A673 (cell line): Measurements from ENCODE around the gene SHISAL1.

Experiments used
- EZH2 ChIP-seq: fragments of 200-600 bp; sonication (generic); IDR thresholded peaks from 2 replicates; pipeline ENCODE4 v1.6.1; 2017; ENCODE audit warnings: borderline replicate concordance, low read depth, mild to moderate bottlenecking, mixed read lengths, antibody characterized with exemption, low read length; ENCODE audit not compliant: poor library complexity, severe bottlenecking
- TF ChIP-seq, protein P1 (sequence below): fragments of 300-800, 200-600 bp; sonication (generic); conservative IDR thresholded peaks from 2 replicates; pipeline ENCODE4 v1.5.1; 2017; ENCODE audit warnings: low read depth, mild to moderate bottlenecking, antibody characterized with exemption, low read length, moderate library complexity, mixed read lengths

DNA sequence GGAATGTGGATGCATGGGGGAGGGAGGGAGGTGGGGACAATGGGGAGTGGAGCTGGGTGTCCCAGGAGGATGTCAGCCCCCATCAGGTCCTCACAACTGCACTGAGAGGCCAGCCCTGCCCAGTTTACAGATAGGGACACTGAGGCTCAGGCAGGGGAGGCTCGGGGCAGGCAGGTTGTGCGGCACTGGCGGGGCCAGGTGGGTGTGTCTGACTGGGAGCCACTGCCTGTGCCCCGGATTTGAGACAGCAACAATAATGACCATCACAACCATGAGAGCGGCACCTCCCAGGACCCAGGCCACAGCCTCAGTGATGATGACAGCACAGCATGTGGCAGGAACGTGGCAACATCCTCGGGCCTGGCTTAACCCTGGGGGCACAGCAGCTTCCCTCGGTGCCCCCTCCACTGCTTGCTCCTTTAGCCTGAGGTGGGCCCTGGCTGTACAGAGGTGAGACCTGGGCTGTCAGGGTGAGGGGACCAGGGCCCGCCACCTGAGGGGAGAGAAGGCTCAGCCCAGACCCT is 32.0 kb downstream of the SHISAL1 start:
- TF ChIP-seq, protein P1, sequence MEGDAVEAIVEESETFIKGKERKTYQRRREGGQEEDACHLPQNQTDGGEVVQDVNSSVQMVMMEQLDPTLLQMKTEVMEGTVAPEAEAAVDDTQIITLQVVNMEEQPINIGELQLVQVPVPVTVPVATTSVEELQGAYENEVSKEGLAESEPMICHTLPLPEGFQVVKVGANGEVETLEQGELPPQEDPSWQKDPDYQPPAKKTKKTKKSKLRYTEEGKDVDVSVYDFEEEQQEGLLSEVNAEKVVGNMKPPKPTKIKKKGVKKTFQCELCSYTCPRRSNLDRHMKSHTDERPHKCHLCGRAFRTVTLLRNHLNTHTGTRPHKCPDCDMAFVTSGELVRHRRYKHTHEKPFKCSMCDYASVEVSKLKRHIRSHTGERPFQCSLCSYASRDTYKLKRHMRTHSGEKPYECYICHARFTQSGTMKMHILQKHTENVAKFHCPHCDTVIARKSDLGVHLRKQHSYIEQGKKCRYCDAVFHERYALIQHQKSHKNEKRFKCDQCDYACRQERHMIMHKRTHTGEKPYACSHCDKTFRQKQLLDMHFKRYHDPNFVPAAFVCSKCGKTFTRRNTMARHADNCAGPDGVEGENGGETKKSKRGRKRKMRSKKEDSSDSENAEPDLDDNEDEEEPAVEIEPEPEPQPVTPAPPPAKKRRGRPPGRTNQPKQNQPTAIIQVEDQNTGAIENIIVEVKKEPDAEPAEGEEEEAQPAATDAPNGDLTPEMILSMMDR = no peak
- no peak for TF ChIP-seq EZH2
